Measurements from ENCODE around the gene FBXO8. TPM values are rescaled to one million over a fixed set of nuclear protein-coding genes. Genes with fewer than 3 reads are reported as not detected.
A peak's percentile ranks its signal among the peaks of the same experiment; 100 is the strongest.

Gene FBXO8
- polyA plus RNA-seq, 2 of the 4 experiments (the other 2 are of a cell fraction), result 10.3 to 19.5 TPM

DNA sequence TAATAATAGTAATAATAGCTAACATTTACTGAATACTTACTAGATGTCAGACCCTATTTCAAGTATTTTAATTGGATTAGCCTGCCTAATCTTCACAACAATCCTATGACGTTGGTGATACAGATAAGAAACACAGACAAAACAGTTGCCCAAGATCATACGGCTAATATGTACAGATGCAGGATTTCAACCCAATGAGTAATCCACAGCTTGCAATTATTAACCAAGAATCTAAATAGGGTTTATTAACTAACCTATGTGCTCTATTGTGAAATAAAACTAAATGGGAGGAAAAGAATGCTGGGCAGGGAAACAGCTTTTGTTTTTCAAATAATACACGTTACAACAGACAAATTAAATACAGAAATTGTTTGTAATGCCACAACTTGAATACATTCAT is 23.4 kb downstream of the FBXO8 start (continued):
- TF ChIP-seq, protein P1, sequence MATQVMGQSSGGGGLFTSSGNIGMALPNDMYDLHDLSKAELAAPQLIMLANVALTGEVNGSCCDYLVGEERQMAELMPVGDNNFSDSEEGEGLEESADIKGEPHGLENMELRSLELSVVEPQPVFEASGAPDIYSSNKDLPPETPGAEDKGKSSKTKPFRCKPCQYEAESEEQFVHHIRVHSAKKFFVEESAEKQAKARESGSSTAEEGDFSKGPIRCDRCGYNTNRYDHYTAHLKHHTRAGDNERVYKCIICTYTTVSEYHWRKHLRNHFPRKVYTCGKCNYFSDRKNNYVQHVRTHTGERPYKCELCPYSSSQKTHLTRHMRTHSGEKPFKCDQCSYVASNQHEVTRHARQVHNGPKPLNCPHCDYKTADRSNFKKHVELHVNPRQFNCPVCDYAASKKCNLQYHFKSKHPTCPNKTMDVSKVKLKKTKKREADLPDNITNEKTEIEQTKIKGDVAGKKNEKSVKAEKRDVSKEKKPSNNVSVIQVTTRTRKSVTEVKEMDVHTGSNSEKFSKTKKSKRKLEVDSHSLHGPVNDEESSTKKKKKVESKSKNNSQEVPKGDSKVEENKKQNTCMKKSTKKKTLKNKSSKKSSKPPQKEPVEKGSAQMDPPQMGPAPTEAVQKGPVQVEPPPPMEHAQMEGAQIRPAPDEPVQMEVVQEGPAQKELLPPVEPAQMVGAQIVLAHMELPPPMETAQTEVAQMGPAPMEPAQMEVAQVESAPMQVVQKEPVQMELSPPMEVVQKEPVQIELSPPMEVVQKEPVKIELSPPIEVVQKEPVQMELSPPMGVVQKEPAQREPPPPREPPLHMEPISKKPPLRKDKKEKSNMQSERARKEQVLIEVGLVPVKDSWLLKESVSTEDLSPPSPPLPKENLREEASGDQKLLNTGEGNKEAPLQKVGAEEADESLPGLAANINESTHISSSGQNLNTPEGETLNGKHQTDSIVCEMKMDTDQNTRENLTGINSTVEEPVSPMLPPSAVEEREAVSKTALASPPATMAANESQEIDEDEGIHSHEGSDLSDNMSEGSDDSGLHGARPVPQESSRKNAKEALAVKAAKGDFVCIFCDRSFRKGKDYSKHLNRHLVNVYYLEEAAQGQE (IDR thresholded peaks at IDR 0.05), result no peak
- no peak for TF ChIP-seq HOXB13 (CRISPR knock-in tag; IDR thresholded peaks at IDR 0.05; ENCODE audit: low read depth)
- TF ChIP-seq, protein P2, sequence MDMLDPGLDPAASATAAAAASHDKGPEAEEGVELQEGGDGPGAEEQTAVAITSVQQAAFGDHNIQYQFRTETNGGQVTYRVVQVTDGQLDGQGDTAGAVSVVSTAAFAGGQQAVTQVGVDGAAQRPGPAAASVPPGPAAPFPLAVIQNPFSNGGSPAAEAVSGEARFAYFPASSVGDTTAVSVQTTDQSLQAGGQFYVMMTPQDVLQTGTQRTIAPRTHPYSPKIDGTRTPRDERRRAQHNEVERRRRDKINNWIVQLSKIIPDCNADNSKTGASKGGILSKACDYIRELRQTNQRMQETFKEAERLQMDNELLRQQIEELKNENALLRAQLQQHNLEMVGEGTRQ (IDR thresholded peaks at IDR 0.05), result no peak
- TF ChIP-seq, protein P3, sequence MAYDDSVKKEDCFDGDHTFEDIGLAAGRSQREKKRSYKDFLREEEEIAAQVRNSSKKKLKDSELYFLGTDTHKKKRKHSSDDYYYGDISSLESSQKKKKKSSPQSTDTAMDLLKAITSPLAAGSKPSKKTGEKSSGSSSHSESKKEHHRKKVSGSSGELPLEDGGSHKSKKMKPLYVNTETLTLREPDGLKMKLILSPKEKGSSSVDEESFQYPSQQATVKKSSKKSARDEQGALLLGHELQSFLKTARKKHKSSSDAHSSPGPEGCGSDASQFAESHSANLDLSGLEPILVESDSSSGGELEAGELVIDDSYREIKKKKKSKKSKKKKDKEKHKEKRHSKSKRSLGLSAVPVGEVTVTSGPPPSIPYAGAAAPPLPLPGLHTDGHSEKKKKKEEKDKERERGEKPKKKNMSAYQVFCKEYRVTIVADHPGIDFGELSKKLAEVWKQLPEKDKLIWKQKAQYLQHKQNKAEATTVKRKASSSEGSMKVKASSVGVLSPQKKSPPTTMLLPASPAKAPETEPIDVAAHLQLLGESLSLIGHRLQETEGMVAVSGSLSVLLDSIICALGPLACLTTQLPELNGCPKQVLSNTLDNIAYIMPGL (CRISPR knock-in tag; IDR thresholded peaks at IDR 0.05; ENCODE audit: borderline replicate concordance), result no peak
- TF ChIP-seq ZFP36 (IDR thresholded peaks at IDR 0.05; ENCODE audit: borderline replicate concordance, partially characterized antibody), result no peak
- TF ChIP-seq ZC3H11A (IDR thresholded peaks at IDR 0.05), result no peak
- TF ChIP-seq, protein P4, sequence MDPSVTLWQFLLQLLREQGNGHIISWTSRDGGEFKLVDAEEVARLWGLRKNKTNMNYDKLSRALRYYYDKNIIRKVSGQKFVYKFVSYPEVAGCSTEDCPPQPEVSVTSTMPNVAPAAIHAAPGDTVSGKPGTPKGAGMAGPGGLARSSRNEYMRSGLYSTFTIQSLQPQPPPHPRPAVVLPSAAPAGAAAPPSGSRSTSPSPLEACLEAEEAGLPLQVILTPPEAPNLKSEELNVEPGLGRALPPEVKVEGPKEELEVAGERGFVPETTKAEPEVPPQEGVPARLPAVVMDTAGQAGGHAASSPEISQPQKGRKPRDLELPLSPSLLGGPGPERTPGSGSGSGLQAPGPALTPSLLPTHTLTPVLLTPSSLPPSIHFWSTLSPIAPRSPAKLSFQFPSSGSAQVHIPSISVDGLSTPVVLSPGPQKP (IDR thresholded peaks at IDR 0.05; ENCODE audit: low read depth, low read length), result no peak
- TF ChIP-seq, protein P5, sequence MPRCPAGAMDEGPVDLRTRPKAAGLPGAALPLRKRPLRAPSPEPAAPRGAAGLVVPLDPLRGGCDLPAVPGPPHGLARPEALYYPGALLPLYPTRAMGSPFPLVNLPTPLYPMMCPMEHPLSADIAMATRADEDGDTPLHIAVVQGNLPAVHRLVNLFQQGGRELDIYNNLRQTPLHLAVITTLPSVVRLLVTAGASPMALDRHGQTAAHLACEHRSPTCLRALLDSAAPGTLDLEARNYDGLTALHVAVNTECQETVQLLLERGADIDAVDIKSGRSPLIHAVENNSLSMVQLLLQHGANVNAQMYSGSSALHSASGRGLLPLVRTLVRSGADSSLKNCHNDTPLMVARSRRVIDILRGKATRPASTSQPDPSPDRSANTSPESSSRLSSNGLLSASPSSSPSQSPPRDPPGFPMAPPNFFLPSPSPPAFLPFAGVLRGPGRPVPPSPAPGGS (IDR thresholded peaks at IDR 0.05), result peak; percentile 54; the same call in 1 of the 3 replicates
- TF ChIP-seq CBX8 (IDR thresholded peaks at IDR 0.05), result no peak
- TF ChIP-seq JUNB (IDR thresholded peaks at IDR 0.05), result peak; percentile 90
- no peak for TF ChIP-seq KDM1A (IDR thresholded peaks at IDR 0.05; ENCODE audit: low read depth)
- TF ChIP-seq POLR2AphosphoS2 (conservative IDR thresholded peaks at IDR 0.05; ENCODE audit: low read length), result no peak

DNA sequence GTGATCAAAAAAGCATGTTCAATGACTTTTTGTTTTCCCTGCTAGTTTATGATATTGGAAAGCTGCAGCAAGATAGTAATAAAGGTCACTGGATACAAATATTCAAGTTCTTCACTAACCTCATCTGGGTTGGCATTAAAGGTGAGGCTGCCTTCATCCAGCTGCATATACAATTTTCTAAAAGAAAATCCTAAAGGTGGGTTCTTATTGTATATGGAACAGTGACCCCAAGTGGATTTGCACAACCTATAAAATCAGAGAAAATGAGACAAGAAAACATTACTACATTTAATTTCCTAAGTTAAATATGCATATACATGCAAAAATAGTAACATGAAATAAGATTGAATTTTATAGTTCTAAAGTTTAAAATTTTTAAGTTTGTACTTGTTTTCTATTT is 23.9 kb downstream of the FBXO8 start:
- Histone ChIP-seq H3K9me3 (no peaks in the 10 kb centered on the region), H3K4me1 (peaks cover 59% of the 10 kb centered on the region), H3K4me3 (no peak overlapping the region), H3K27ac (peak overlapping the region; percentile 5 to 69), H3K4me2 (peak overlapping the region; percentile 78)
- DNase-seq (ENCODE audit: low read depth in 1 of 2, low spot score in 1 of 2), result peak in 1 of 2 experiments; percentile 11
- FAIRE-seq, result no peak
- POLR2A ChIA-PET, result no interaction called here
- TF ChIP-seq CBX2 (IDR thresholded peaks at IDR 0.05; ENCODE audit: borderline replicate concordance, low read depth), result no peak
- TF ChIP-seq, protein P6, sequence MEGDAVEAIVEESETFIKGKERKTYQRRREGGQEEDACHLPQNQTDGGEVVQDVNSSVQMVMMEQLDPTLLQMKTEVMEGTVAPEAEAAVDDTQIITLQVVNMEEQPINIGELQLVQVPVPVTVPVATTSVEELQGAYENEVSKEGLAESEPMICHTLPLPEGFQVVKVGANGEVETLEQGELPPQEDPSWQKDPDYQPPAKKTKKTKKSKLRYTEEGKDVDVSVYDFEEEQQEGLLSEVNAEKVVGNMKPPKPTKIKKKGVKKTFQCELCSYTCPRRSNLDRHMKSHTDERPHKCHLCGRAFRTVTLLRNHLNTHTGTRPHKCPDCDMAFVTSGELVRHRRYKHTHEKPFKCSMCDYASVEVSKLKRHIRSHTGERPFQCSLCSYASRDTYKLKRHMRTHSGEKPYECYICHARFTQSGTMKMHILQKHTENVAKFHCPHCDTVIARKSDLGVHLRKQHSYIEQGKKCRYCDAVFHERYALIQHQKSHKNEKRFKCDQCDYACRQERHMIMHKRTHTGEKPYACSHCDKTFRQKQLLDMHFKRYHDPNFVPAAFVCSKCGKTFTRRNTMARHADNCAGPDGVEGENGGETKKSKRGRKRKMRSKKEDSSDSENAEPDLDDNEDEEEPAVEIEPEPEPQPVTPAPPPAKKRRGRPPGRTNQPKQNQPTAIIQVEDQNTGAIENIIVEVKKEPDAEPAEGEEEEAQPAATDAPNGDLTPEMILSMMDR (IDR thresholded peaks at IDR 0.05), result peak; percentile 37
- TF ChIP-seq RAD21 (conservative IDR thresholded peaks at IDR 0.05 in 1 of 2, IDR thresholded peaks at IDR 0.05 in 1 of 2), result 0 out of 5 replicates have a peak, but pooled peaks of 1 of the 2 experiments have one; percentile 28
- CTCF ChIA-PET, result no interaction called here
- ATAC-seq, result peak in 1 of 2 experiments; percentile 66; a peak in 3 of 6 replicates
